H1 (cell line): ENCODE data around the gene MGAT5B.

ENCODE experiments used
- POLR2A ChIP-seq, 2 experiments: IDR thresholded peaks; 1 replicate in 1 of 2; 2 replicates in 1 of 2; pipeline ENCODE4 v1.6.1; 2011; ENCODE audit warnings: low read depth in 2 of 2, low read length in 2 of 2, mild to moderate bottlenecking in 2 of 2; ENCODE audit errors: control extremely low read depth in 1 of 2
- YY1 ChIP-seq: IDR thresholded peaks from 2 replicates; pipeline ENCODE4 v1.6.1; 2011; ENCODE audit warnings: low read depth, mild to moderate bottlenecking, low read length

DNA sequence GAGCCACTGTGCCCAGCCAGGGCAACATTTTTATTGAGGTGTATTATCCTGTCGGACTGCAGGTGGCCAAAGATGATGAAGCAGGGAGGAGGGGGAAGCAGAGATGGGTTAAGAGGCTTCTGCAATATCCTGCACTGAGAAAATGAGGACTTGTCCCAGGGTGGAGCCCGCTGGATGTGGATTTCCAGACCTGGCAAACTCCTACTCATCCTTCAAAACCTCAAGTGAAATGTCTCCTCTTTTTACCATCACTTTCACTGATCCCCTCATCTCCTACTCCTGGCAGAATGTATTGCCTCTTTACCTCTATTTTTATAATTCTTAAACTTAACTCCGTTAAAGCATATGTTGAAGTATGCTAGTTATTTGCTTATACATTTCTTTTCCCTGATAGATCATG lies 60.9 kb downstream of the MGAT5B start:
- TF ChIP-seq YY1: no peak
- TF ChIP-seq POLR2A (IDR thresholded peaks at IDR 0.05; ENCODE audit: control extremely low read depth in 1 of 2, low read depth in 2 of 2, low read length in 2 of 2): no peak
